MM.1S (cell line): ENCODE measurements around the gene MICAL2.

ENCODE experiments used
- EZH2 ChIP-seq: fragments of 300-600 bp; sonication (generic); optimal IDR thresholded peaks from 2 replicates; pipeline ENCODE3; 2017; ENCODE audit warnings: low read depth, mild to moderate bottlenecking, antibody characterized with exemption, low read length, mixed read lengths
- EZH2phosphoT487 ChIP-seq: fragments of 300-600 bp; sonication (generic); IDR thresholded peaks from 2 replicates; pipeline ENCODE4 v1.6.1; 2018; ENCODE audit warnings: antibody characterized with exemption, low read length
- TF ChIP-seq, protein P1 (sequence below): fragments of 300-600 bp; sonication (generic); IDR thresholded peaks from 2 replicates; pipeline ENCODE4 v1.5.1; 2016; ENCODE audit warnings: antibody characterized with exemption, low read length, mixed read lengths

DNA sequence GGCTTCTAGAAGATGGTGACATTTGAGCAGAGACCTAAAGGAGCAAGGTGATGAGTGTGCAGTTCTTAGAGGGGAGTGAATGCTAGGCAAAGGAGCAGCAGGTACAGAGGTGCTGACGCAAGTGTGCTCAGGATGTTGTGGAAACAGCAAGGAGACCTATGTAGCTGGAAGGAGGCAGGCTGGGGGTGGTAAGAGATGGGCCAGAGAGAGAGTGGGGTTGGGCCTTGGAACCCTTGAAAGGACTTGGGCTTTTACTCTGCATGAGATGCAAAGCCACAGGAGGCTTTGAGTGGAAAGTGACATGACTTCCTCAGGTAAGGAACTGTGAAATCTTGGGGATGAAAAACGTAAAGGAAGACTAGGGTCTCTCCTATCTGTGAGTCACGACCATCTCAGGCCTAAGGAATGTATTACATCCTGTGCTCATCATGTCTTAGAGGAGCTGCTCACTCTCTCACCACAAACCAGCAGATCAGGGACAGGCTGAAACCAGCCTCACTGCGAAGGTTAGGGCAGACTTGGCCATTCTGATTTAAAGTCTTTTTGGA, 65.4 kb downstream of the MICAL2 start:
- TF ChIP-seq, protein P1, sequence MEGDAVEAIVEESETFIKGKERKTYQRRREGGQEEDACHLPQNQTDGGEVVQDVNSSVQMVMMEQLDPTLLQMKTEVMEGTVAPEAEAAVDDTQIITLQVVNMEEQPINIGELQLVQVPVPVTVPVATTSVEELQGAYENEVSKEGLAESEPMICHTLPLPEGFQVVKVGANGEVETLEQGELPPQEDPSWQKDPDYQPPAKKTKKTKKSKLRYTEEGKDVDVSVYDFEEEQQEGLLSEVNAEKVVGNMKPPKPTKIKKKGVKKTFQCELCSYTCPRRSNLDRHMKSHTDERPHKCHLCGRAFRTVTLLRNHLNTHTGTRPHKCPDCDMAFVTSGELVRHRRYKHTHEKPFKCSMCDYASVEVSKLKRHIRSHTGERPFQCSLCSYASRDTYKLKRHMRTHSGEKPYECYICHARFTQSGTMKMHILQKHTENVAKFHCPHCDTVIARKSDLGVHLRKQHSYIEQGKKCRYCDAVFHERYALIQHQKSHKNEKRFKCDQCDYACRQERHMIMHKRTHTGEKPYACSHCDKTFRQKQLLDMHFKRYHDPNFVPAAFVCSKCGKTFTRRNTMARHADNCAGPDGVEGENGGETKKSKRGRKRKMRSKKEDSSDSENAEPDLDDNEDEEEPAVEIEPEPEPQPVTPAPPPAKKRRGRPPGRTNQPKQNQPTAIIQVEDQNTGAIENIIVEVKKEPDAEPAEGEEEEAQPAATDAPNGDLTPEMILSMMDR: no peak
- TF ChIP-seq EZH2 (no peak), EZH2phosphoT487 (no peak)
